ENCODE results near the gene STARD3NL.

Gene STARD3NL

GRCh38 chr7:38147005-38147404, 31.0 kb upstream of the STARD3NL start:
- POLR2A ChIA-PET, result no interaction called here
- CTCF ChIA-PET, result interaction anchor here (1.1 to 2.7 kb wide), 4 partner anchors 10 to 223 kb away, joined by 3 to 15 read pairs (median 3); no protein-coding TSS in a partner anchor
- TF ChIP-seq, protein P1, sequence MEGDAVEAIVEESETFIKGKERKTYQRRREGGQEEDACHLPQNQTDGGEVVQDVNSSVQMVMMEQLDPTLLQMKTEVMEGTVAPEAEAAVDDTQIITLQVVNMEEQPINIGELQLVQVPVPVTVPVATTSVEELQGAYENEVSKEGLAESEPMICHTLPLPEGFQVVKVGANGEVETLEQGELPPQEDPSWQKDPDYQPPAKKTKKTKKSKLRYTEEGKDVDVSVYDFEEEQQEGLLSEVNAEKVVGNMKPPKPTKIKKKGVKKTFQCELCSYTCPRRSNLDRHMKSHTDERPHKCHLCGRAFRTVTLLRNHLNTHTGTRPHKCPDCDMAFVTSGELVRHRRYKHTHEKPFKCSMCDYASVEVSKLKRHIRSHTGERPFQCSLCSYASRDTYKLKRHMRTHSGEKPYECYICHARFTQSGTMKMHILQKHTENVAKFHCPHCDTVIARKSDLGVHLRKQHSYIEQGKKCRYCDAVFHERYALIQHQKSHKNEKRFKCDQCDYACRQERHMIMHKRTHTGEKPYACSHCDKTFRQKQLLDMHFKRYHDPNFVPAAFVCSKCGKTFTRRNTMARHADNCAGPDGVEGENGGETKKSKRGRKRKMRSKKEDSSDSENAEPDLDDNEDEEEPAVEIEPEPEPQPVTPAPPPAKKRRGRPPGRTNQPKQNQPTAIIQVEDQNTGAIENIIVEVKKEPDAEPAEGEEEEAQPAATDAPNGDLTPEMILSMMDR (IDR thresholded peaks at IDR 0.05; ENCODE audit: control extremely low read depth, extremely low read depth, low read depth, missing control alignments), result no peak
- DNase-seq (ENCODE audit: extremely low spot score), result no peak

- POLR2A ChIA-PET, result no interaction called here
- CTCF ChIA-PET, result interaction anchor here (0.9 to 1.5 kb wide), 3 partner anchors 11 to 43 kb away, joined by 3 to 4 read pairs (median 3); no protein-coding TSS in a partner anchor
- DNase-seq (ENCODE audit: extremely low spot score), result no peak
- TF ChIP-seq, protein P1 (IDR thresholded peaks at IDR 0.05; ENCODE audit: control extremely low read depth, extremely low read depth, low read depth, missing control alignments), result no peak
These were observed 26.5 kb upstream of the STARD3NL start for GRCh38 chr7:38151556-38151955.

DNA sequence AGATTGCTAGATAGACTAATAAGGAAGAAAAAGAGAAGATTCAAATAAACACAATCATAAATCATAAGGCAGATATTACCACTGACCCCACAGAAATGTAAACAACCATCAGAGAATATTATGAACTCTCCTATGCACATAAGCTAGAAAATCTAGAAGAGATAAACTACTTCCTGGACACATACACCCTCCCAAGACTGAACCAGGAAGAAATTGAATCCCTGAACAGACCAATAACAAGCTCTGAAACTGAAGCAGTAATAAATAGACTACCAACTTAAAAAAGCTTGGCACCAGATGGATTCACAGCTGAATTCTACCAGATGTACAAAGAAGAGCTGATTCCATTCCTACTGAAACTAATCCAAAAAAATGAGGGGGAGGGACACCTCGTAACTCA, 24.5 kb upstream of the STARD3NL start:
- CTCF ChIA-PET, result interaction anchor here (2.5 kb wide), 1 partner anchor 62 kb away, joined by 10 read pairs; no protein-coding TSS in a partner anchor
- TF ChIP-seq, protein P1 (IDR thresholded peaks at IDR 0.05; ENCODE audit: control extremely low read depth, extremely low read depth, low read depth, missing control alignments), result no peak
- POLR2A ChIA-PET, result no interaction called here
- no peak for DNase-seq (ENCODE audit: extremely low spot score)

DNA sequence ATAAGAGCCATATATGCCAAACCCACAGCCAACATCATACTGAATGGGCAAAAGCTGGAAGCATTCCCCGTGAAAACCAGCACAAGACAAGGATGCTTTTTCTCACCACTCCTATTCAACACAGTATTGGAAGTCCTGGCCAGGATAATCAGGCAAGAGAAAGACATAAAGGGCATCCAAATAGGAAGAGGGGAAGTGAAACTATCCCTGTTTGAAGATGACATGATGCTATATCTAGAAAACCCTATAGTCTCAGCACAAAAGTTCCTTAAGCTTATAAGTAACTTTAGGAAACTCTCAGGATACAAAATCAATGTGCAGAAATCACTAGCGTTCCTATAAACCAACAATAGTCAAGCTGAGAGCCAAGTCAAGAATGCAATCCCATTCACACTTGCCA, 23.8 kb upstream of the STARD3NL start:
- DNase-seq (ENCODE audit: extremely low spot score), result no peak
- ChIA-PET POLR2A (no interaction called here), CTCF (interaction anchor here (2.5 kb wide), 1 partner anchor 61 kb away, joined by 10 read pairs; no protein-coding TSS in a partner anchor)
- TF ChIP-seq, protein P1 (IDR thresholded peaks at IDR 0.05; ENCODE audit: control extremely low read depth, extremely low read depth, low read depth, missing control alignments), result no peak

GRCh38 chr7:38160003-38160571, 18.0 kb upstream of the STARD3NL start:
- ChIA-PET CTCF (interaction anchor here (1.0 to 3.9 kb wide), 8 partner anchors 10 to 176 kb away, joined by 3 to 15 read pairs (median 6); no protein-coding TSS in a partner anchor), POLR2A (no interaction called here)
- TF ChIP-seq, protein P1 (IDR thresholded peaks at IDR 0.05; ENCODE audit: control extremely low read depth, extremely low read depth, low read depth, missing control alignments), result no peak
- DNase-seq (ENCODE audit: extremely low spot score), result no peak

GRCh38 chr7:38162036-38162435, 16.0 kb upstream of the STARD3NL start:
- TF ChIP-seq, protein P1 (IDR thresholded peaks at IDR 0.05; ENCODE audit: control extremely low read depth, extremely low read depth, low read depth, missing control alignments), result no peak
- ChIA-PET CTCF (interaction anchor here (0.8 to 3.9 kb wide), 2 partner anchors 13 to 207 kb away, joined by 3 to 15 read pairs; no protein-coding TSS in a partner anchor), POLR2A (no interaction called here)
- DNase-seq (ENCODE audit: extremely low spot score), result no peak
